Colon (tissue), 2 donors: Measurements from ENCODE around the gene TCEA2.
"Not testable (repeated sequence)": the region's sequence is repeated elsewhere in the genome, so short reads cannot be mapped to it uniquely, and the experiment has no call there.

Experiments
- FAIRE-seq: peaks from 2 replicates; lab custom pipeline; 2012; peaks lifted over from hg19 to GRCh38; lab: Jason Lieb, UNC
- donor health status: control.
- donor health status: control.

Gene TCEA2

DNA sequence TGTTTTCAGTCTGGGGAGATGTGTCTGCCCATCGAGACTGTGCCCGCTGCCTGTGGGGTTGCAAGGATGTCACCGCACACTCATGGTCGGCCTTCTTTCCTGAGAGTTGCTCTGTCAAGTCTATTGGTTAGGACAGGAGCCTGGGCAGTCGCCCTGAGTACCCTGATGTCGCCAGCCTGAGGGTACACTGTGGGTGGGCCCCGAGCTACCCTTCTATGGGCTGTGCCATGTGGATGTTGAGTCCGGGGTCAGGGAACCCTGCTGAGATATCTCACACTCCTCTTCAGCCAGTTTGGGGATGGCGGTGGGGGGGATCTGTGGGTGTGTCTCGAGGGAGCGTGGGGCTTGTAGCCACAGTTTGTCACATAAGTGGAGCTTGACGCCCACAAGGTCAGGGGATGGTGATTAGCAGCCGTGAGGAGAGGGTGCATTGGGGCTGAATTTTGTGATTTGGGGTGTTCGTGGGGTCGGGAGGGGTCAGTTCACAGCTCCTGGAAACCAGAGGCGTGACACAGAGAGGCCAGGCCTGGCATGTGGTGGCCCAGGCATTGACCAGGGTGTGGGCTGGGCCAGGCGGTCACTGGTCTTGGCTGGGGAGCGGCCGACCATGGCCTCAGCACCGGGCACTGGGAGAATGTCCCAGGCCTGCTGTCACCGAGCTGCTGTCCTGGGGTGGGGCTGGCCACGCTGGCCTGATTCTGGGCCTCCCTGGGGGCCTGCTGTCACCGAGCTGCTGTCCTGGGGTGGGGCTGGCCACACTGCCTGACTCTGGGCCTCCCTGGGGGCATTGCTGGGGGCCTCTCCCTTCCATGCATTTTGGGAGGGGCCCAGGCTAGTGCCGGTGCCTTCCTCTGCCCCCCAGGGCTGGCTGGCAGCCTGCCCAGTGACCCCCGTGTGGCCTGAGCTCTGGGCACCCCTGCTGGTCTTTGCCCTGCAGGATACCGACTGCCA, 46.0 kb downstream of the TCEA2 start:
- no peak for FAIRE-seq

DNA sequence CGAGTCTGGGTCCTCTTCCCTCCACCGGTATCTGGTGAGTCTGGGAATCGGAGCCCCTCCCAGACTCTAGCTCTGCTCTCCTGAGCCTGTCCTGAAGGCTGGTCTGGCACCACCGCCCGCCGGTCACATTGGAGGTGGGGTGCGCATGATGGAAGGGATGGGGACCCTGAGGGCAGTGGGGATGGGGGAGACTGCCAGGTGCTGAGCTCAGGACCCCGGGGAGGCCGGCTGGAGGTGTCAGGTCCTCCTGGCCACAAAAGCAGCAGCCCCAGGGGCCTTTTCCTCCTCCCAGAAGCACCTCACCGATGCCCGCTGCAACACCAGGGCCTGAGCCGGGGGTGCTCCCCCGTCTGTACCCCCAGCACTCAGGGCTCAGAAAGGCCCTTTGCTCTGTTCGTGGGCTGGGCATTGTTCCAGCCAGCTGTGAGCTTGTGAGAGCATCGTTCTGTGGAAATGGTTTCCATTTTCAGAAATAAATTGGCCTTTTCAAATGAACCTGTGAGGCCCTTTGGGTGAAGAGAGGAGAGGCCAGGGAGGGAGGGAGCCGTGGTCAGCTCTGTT, 46.9 kb downstream of the TCEA2 start:
- no peak for FAIRE-seq

DNA sequence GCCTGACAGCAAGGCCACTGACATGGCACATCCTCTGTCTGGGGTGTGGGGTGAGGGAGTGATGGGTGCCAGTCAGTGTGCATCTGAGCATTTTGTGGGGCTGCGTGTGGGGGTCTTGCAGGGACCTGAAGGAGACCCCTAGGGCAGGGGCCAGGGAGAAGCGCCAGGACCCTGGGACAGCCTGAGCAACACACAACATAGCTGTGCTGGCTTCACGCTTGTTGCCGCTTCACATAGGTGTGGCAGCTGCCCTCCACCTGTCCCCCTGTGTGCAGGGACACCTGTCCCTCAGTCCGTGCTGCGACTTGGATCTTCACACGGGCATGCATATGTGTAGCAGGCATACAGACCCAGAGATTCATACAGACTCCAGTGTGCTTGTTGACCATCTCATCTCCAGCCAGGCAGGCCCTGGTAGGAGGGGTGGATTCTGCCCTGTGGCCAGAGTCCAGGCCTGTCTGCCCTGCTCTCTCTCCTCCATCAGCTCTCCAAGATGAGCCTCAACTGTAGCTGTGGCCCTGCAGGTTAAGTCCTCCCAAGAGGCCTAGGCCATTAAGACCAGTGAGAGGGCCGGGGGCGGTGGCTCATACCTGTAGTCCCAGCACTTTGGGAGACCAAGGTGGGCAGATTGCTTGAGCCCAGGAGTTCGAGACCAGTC, 47.5 kb downstream of the TCEA2 start:
- FAIRE-seq: no peak

DNA sequence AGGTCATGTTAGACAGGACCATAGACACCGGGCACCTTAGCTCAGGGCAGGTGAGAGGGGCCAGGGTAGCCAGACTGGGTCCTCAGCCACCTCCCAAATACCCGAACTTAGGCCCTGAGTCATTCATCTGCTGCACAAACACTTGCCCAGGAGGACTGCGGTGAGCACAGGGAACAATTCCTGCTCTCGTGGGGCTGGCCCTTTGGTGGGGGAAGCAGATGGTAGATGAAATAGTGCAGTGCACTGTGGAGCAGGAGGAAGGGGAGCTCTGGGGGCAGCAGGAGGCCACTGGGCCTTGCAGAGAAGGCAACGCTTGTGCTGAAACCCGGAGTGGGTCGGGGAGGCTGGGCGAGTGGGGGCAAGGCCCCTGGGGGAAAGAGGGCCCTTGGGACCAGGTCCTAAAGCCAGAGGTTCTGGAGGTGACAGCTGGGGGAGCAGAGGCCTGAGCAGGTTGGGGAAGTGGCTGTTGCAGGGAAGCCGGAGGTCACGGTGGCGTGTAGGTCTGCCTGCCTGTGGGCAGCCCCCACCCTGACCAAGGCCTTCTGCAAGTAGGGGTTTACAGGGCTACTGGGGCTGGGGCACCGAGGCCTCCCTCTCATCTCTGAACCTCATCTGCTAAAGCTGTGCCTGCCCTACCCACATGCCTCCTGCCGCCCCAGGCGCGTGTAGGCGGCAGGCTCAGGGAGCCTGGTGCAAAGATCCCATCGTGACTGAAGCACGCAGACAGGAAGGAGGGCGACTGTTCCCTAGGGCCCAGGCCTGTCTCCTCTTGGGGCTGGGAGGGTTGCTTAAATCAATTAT, 49.0 kb downstream of the TCEA2 start:
- no peak for FAIRE-seq

DNA sequence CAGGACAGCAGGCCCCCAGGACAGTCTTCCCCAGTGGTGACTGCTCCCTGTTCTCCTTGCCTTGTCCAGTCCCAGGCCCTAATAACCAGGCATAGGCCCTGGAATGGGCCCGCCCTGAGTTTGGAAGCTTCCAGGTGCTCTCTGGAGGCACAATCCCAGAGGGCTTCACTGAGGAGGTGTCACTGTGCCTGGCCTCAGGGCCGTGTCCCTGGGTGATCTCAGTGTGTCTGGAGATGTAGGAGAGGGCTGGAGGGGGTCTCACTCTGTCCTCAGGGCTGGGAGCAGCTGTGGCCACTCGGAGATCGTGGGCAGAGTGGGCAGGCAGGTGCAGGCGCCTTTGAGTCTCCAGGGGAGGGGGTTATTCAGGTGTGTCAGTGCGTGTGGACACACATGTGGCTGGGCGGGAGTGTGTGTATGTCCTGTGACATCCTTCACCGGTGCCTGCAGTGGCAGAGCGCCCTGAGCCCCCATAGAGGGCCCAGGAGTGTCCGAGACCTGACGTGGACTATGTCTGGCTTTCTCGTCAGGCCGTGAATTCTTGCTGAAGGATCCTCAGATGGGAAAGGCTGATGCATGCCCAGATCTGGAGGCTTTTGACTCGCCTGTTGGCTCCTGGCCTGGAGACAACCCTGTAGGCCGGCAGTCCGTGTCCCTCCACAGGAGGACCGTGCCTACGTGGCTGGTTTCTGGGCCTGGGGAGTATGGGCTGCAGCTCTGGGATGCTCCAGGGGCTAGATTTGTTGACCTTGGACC, 49.9 kb downstream of the TCEA2 start:
- no peak for FAIRE-seq

DNA sequence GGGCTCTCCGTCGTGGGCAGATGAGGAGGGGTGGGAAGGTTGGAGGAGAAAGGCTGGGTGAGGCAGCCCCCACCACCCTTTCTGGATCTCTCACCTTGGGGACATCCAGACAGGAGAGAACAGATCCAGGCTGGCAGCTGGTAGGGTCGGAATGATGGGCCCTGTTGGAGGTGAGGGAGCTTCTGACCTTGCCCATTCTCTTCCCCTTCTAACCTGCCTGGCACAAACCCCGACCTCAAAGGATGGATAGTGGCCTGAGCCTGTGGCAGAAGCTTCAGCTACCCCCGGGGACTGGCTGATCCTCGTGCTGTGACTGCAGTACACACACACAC, 50.4 kb downstream of the TCEA2 start:
- no peak for FAIRE-seq

DNA sequence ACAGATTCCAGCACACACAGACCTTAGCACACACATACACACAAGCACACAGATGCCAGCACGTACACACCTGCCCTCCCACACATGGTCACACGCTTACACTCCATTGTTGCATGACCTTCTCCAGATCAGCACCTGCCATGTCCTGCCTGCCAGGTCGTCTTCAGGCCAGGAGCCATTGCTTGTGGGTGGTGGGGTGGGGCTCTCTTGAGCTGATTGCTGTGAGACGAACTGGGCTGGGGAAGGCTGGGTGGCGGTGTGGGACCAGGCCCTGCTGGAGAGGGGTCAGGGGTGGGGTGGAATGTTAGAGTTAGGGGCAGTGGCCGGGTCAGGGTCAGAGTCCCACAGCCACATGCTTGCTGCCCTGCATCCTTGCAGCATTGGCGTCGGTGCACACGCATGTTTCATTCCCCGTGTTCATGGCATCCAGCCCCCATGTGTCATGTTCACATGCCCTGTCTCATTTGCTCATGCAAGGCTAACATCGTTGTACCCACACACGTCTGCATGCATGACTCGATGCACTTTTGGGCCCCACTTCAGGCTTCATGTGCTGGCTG, 50.9 kb downstream of the TCEA2 start:
- FAIRE-seq: no peak

DNA sequence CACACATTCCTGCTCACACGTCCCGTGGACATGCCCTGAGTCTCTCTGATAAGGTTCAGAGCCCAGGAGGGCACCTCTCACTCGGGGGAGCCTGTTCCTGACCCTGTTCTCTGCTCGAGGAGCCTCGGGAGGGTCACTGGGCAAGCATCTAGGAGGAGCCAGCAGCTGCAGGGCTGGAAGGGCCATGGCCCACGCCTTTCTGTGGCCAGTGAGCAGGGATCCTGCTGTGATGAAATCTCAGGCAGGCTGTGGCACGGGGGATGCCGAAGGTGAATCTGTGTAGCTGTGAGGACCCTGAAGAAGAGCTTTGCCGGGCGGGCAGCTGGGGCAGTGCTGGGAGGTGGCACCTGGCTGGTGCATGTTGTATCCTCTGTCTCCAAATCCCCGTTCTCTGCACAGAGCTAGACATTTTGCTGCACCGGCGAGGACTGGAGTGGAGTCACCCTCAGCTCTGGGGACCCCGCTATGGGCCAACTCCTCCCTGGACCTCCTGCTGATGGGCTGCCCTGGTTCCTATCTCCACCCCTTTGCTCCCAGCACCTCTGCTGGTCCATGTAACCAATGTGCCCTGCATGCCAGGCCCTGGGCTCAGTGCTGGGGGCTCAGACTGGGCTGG, 51.5 kb downstream of the TCEA2 start:
- FAIRE-seq: no peak

DNA sequence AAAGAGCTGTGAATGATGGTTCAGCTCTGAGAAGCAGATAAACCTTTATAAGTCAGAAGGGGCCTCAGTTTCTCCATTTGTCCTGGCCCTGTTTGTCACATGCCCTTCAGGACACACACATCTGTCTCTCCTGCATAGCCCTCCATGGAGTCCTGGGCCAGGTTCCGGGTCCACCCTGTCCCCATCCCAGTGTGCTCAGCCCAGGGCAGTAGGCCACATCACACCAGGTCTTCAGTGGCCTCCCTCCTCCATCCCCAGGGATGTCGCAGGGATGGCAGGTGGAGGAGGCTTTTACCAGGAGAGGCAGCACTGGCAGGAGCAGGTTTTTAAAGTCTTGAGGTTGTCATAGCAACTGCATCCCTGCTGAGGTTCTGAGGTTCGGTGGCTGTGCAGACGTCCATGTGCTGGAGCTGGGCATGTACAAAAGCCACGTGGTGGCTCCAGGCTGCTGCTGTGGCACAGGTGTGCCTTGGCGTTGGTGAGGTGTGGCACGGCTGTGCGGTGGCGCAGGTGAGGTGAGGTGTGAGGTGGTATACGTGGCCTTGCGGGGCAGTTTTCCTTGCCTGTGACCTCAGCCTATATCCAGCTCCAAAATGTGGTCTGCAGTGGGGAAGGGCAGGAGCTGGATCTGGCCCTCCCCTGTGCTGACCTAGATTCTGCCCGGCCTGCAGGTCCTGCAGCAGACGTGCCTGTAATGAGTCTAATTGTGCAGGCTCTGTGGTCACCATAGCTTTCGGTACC, 52.3 kb downstream of the TCEA2 start:
- no peak for FAIRE-seq

DNA sequence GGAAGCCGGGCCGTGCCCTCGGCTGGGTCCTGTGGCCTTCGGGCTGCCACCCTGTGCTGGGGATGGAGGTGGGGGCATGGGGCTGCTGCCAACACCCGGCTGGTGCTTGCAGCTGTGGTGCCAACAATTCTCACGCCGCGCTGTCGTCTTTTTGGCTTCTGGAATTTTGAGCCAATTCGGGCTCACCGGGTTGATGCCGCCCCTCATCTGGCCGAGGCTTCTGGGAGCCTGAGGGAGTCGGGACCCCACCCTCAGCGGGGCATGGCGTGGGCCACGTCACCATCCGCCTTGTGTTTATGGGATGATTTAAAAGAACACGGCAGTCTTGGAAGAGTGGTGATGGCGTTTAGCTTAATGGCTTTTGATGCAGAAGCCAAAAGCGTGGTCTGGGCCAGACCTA, 53.0 kb downstream of the TCEA2 start:
- no peak for FAIRE-seq

DNA sequence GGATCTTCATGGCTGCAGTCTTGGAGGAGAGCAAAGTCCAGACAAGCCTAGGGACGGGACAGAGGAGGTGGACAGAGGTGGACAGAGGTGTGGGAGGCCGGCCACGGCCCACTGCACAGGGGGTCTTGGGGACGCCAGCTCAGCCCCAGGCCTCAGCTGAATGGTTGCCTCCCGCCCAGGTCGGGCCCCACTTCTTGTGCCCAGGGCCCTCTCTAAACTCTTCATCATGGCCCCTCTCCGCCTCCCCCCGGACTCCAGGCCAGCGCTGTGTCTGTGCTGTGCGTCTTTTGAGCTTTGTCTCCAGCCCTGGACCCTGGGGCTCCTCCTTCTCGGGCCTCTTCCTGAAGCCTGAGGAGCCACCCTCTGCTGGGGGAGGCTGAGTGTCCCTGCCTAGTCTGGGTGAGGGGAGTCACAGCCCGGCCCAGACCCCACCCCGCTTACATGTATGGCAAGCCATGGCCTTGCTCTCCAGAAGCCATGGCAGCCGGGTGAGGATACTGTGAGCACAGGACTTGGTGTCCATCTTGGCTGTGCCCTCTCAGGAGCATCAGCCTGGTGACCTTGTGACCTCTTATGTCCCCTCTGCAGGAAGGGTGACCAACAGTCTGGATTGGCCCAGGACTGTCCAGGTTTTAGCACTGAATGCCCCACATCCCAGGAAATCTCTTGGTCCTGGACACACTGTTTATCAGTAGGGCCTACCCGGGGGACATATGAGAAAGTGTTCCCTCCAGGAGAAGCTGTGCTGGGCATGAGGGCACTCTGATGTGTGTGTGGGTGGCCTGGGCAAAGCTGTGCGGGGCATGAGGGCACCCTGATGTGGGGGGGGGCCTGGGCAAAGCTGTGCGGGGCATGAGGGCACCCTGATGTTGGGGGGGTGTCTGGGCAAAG, 53.8 kb downstream of the TCEA2 start:
- no peak for FAIRE-seq

DNA sequence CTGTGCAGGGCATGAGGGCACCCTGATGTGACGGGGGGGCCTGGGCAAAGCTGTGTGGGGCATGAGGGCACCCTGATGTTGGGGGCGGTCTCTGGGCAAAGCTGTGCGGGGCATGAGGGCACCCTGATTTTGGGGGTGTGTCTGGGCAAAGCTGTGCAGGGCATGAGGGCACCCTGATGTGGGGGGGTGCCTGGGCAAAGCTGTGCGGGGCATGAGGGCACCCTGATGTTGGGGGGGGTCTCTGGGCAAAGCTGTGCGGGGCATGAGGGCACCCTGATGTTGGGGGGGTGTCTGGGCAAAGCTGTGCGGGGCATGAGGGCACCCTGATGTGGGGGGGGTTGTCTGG, 54.4 kb downstream of the TCEA2 start:
- not testable (repeated sequence) for FAIRE-seq

DNA sequence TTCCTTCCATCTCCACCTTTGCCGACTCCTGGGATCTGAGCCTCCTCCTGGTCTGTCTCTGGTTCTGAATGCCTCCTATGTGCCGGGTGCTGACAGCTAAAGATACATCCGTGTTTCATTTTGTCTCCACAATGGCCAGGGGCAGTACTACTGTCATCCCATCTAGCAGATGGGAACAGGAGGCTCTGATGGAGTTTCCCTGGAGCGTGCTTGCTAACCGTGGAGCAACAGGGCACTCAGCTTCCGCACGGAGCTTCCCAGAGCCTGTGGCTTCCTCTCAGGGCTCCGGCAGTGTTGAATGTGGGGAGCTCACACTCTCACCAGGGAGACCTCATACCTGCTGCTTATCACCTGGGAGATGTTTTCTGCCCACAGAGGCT, 56.3 kb downstream of the TCEA2 start:
- no peak for FAIRE-seq

DNA sequence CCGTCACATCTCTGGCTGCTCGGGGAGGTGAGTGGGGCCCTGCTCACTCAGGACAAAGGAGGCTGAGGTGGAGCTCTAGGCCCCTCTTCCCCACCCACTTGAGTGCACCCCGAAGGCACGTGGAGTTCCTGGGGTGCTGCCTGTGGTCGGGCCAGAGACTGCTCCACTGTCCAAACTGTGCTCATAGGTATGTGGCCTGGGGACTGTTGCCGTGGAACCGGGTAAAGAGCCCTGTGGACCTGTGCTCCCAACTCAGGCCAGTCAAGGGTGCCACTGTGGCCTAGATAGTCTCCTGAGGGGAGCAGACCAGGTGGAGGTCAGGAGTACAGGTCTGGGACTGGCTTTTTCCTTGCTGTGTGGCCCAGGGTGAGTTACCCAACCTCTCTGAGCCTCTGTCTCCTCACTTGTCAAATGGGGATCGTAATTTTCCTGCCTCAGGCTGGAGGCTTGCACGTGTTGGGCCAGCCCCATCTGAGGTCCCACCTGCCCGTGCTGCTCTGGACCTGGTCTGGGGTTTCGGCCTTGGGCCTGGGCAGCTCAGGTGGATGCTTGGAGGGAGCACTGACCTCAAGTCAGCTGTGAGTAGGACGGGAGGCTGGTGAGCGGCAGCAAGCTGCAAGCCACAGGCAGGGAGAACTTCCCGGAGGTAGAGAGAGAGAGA, 56.8 kb downstream of the TCEA2 start:
- no peak for FAIRE-seq

DNA sequence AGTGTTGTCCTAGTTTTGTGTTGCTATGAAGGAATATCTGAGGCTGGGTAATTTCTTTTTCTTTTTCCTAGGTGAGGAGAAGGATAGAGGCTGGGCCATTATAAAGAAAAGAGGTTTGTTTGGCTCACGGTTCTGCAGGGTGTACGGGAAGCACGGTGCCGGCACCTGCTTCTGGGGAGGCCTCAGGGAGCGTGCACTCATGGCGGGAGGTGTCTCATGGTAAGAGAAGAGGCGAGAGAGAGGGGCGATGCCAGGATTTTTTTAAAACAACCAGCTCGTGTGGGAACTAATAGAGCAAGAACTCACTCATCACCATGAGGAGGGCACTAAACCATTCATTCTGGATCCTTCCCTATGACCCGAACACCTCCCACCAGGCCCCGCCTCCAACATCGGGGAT, 58.6 kb downstream of the TCEA2 start:
- FAIRE-seq: no peak
